ENCODE data around the gene KCNQ2.

Gene KCNQ2

DNA sequence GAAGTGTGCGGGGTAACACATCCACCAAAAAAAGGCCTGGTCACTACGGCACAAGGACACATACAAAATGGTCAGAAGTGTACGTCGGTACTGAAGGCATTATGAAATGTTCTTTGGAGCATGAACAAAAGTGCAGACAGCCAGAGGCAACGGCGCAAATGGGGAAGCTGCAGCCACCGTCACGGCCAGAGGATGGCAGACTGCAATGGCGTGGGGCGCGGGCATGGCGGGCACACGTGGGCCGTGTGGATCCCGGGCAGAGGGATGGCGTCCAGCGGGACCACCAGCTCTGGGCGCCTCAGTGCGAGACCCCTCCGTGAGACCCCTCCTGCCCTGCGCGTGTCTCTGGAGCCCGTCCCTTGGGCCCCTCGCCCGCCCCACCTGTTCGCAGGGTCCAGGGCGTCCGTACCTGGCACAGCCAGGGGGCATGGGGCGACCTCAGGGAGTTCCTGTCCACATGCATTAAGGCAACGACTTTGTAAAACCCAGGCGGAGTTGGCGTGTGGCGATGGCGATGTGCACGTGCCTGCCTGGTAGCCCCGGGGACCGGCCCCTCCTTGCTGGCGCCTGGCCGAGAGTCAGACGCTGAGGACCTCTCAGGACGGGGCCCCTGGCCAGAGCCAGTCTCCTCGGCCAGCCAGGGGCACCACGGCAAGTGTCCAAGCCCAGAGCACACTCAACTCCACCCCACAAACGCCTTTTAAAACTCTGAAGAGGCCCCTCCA lies 71.8 kb downstream of the KCNQ2 start:
- no peak for DNase-seq

DNA sequence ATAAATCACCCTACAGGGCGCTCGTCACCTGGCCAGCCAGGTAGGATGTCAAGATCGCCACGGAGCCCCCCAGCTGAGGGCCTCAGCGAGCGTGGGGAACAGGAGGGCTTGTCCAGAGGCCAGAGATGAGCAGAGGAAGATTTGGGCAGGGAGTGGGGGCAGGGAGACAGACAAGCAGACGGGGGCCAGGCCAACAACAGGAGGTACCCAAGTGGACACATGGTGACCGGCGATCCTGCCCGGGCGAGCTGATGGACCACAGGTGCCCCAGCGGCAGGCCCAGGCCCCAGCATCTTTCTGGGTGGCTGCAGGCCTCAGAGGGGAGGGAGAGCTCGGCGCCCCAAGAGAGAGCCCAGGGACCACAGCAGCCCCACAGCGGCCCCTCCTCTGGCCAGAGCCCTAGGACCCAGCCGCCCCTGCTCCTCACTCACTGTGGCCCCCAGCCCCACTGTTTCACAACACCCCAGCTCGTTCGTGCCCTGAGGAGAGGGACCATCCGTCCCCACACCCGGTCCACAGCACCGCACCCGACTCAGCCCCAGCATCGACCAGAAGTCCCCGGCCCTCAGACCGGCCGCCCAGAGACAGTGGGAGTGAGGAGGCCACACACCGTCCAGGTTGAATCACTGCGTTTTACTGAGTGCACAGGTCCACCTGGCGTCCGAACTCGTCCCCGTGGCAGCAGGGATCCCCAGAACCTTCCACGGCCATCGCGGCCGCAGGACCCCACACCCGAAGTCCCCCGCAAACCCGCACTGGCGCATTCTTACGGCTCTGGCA lies 72.7 kb downstream of the KCNQ2 start:
- DNase-seq = no peak

DNA sequence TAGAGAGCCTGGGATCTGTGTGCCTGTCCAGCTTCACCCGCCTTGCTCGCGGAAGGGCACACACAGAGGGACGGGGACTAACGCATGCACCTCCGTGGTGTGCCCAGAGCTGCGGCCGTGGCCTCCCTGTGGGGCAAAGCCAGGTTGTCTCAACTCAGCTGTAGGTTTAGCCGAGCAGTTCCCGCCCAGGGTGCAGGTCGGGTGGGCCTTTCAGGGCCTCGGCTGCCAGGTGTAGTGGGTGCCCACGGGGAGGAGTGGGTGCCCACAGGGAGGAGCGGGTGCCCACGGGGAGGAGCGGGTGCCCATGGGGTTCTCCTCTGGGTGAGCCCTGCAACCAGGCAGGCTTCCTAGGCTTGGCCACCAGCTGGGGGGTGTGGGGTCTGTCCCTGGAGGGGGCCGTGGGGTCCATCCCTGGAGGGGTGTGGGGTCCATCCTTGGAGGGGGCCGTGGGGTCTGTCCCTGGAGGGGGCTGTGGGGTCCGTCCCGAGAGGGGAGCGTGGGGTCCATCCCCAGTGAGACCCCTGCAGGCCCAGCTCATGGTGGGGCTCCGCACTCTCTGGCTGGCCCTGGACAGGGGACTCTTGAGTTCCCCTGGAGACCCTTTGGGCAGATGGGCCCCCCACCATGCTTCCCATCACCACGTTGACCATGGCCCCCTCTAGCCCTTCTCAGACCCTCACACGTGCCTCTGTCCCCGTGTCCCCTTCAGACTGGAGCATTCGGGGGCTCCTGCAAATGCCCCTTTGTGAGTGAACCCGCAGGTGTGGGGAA lies 73.5 kb downstream of the KCNQ2 start:
- DNase-seq = no peak

DNA sequence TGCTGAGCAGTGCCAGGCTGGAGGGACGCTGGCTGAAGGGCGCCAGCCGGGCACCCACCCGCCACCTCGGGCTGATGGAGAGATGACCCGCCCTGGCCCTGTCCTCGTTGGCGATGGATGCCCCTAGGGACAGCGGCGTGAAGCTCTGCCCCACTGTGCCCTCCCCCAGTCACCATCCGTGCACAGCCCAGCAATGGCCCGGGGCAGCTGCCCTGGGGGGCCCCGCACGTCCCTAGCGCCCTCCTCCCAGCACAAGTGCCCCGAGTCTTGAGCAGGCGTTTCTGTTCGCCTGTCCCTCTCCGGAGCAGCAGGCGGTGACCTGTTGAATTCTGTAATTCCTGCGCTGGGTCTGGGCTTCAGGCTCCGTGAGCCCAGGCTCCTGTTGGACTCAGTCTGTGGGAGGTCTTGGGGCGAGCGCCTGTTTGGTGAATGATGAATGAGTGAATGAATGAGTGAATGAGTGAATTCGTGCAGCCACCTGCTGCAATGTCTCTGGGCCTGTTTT lies 74.5 kb downstream of the KCNQ2 start:
- no peak for DNase-seq

DNA sequence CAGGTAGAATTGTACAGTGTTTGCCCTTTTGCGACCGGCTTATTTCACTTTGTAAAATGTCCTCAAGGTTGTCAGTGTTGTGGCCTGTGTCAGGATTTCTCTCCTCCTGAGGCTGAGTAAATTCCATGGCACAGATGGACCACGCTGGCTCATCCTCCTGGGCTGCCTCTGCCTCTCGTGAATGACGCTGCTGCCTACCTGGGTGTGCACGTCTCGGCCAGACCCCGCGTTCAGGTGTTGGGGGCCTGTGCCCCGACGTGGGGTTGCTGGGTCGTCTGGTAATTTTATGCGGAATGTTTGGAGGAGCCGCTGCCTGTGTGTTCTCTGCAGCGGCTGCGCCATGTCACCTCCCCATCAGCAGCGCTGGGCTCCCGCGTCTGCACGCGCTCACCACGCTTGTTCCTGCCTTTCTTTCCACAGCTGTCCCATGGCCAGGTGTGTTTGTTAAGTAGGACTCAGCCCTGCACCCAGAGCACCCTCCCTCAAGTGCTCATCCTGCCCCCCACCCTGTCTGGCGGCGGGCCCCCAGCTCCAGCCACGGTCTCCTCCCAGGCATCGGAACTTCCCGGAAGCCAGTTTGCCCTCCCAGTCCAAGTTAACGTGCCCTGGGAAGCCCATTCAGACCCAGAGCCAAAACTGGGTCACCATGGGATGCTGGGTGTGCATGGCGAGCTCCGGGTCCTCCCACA lies 75.2 kb downstream of the KCNQ2 start:
- DNase-seq = no peak

DNA sequence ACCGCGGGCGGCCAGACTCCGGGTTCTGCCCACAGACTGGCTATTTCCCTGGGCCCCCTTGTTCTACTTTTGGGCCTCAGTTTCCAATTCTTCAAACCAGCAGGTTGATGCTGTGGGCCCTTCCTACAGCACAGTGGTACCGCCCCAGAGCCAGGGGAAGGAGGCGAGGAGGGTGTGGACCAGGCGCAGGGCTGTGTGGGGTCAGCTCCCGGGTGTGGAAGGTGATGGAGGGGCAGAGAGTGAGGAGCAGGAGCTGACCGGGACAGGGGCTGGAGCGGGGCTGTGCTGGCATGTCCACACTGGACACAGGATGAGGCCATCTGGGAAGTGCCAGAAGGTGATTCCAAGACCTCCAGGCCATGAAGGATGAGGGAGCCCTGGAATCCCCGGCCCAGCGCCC lies 76.2 kb downstream of the KCNQ2 start:
- no peak for DNase-seq

DNA sequence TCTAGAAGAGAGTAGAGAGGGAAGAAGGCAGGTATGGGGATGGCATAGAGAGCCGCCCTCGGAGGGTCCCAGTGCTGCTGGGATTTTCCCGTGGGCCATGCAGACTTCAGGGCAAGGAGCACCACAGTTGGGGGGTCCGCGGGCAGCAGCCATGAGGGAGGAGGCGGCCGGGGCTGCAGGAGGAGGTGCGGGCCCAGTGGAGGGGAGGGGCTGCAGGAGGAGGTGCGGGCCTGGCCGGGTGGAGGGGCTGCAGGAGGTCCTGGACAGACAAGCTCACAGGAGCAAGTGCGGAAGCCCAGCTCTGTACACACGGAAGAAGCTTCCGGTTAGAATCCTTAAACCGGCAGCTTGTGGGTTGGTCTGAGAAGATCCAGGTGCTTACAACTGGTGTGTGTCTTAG lies 76.7 kb downstream of the KCNQ2 start:
- DNase-seq = no peak

DNA sequence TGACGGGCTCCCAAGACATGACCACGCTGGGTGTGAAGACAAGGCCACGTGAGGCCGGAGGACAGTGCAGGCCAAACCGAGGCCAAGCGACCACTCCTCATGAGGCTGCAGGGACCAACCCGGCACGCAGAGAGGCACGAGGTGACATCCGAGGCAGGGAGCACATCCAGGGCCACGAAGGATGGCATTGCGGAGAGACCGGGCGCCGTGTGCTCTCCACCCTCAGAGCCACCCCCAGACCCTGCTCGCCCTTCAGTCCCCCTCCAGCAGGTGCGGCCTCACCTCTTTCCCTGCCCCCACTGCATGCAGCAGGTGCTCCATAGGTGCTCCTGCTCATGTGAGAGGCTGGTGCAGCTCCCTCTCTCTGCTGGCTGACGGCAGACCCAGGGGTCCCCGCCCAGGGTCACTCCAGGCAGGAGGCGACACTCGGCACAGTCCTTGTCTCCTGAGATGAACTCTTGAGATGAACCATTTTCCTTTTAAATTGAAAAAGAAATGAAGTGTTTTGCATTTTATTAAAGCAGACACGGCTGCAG lies 77.5 kb downstream of the KCNQ2 start:
- no peak for DNase-seq

DNA sequence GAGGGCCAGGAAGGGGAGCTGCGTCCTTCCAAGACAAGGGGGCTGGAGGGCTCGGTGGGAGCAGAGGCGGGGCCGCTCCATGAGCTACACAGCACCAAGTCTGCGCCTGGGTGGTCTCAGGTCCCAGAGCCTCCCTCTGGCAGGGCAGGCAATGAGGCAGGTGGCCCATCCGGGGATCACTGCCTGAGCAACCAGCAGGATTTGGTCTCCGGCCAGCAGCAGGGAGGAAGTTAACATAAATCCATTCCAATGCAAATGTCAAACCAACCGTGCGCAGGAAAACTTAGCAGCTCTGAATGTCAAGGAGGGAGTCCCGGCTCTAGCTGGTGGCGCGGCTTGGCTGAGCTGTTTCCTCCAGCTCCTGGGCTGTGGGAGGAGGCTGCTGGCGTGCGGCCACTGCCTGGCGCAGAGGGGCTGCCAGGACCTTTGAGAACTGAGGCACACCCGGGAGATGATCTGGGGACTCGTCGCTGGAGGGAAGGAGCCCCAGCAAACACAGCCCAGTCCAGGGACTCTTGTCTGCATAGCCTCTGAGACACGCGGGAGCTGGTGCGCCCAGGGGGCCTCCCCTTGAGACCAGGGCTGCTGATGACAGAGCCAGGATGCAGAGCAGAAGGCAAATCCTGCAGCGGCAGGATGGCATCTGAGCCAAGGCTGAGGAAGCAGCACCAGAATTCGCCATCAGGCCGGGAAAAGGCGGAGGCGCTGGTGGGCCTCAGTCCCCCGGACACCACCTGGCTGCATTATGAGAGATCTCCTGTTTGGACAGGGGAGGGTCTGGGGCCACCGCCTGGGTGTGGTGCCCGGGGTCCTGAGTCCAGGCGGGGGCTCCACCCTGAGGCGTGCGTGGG lies 78.2 kb downstream of the KCNQ2 start:
- DNase-seq = no peak

DNA sequence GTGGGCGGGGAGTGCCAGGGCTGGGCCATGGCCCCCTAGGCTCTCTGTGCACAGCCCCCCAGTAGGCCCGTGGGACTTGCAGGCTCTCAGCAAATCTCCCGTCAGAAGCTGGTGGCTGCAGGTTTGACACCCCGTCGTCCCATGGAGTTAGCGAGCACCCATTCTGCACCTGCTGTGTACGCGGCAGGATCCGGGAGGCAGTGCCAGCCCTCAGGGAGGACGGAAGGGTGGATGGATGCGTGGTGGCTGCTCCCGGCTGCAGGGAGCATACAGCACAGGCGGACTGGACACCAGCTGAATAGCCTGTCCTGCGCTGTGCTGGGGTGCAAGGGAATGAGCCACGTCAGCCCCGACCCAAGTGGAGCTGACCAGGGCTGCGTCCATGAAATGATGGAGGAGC lies 78.9 kb downstream of the KCNQ2 start:
- no peak for DNase-seq

DNA sequence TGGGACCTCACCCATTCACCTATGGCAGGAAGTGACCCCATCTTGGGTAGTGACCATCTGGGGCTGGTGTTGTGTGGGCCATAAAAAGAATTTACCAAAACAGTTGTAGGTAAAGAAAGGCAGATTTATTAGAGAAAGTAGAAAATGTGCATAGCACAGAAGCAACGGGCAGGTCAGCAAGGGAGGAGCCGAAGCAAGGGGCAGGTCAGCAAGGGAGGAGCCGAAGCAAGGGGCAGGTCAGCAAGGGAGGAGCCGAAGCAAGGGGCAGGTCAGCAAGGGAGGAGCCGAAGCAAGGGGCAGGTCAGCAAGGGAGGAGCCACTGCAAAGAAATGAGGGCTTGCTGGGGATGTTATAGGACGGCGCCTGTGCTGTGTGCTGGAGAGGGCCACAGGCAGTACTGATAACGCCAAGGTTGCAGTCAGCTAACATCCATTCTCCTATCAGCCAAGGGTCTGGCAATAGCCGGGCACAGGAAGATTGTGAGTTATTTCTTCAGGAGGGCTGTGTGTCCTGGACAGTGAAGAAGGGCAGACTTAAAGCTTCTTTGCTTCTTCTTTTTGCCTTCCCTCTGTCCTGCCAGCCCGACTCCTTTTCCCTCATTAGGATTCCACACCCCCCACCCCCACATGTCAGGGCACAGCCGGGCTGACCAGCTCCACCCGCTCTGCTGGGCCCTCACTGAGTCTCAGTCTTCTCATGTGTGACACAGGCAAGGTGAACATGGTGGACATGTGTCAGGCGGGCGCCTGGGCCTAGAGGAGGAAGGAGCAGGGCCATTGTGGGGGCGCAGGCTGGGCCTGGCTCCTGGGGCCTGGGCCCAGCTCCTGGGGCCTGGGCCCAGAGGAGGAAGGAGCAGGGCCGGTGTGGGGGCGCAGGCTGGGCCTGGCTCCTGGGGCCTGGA lies 79.7 kb downstream of the KCNQ2 start:
- DNase-seq = no peak

DNA sequence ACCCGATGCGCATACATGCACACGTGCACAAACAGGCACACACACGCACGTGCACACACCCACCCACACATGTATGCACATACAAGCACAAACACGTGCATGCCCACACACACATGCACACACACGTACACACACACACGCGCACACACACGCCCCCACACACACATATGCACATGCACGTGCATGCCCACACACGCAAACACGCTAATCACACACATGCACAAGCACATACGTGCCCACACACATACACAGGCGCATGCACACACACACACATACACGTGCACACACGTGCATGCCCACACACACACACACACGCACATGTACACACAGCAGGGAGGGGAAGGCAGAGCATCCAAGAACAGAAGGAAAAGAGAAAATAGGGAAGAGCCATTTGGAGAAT lies 84.5 kb downstream of the KCNQ2 start:
- no peak for DNase-seq

DNA sequence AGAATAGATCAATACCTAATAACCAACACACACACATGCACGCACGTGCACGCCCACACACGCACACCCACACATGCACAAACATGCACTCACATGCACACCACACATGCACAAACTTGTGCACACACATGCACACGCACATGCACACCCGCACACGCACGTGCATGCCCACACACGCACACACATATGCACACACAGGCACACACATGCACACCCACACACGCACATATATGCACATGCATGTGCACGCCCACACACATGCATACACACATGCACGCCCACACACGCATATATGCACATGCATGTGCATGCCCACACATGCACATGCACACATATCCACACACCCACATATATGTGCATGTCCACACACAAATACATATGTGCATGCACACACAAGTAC lies 85.1 kb downstream of the KCNQ2 start:
- no peak for DNase-seq

DNA sequence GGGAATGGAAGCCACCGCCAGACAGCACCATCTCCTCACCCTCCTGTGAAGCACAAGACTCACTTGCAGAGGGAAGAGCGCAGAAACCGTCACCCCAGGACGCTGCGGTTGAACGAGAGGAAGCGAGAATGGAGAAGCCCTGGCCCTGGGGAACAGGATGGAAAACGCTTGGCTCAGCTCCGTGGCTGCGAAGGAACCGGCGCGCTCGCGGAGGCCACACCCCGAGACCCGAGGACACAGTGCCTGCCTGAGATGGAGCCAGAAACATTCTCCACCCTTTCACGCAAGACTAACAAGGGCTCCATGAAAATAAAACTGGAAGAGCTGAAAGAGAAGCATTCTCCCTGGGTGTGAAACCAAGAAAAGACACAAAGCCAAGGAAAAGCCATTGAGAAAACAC lies 86.0 kb downstream of the KCNQ2 start:
- DNase-seq = no peak

DNA sequence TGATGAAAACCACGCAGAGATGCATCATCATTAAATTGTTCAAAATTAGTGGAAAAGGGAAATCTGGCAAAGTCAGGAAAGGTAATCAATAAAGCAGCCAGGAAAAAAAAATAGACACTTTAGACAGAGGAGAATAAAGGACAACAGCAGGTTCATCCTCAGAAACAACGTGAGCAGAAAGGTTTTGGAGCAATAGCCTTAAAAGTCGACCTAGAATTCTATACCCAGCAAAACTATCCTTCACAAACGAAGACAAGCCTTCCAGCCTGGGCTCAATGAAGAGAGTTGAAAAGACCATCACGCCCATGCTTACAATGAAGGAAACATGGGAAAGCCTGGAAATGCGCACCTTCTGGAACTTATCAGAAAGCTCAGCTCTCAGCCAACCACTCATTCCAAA lies 86.6 kb downstream of the KCNQ2 start:
- DNase-seq = no peak

DNA sequence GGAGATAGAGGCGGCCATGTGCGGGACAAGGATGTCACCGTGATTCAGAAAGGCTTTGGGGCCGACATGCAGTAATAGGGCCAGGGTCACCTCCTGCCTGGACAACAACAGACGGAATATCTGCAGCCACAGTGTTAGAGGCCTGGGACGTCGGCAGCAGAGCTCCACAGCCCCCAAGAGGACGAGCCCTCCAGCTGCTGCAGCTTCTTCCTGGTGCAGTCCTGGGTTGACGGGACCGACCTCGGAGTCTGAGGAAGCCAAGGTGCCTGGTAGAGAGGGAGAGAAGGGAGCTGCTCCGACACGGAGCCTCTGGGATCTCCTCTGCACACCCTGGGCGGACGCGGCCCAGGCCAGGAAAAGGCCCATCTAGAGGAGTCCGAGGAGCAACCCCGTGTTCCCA lies 88.1 kb downstream of the KCNQ2 start:
- no peak for DNase-seq

DNA sequence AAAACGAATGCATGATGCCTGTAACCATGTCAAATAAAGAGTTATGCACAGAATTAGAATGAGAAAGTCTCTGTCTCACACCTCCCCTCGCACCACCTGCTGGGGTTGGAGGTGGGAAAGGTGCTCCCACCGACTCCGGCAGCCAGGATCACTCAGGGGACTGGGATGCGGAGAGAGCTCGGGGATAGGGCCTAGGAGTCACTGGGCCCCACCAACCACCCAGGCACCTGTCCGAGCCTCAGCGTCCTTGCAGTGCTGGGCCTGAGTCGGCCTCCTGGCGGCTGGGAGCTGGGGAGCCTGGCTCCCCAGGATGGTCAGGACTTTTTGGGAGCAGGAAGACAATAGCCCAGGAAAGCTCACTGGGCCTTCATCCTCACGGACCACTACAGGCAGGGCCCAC lies 88.9 kb downstream of the KCNQ2 start:
- no peak for DNase-seq

DNA sequence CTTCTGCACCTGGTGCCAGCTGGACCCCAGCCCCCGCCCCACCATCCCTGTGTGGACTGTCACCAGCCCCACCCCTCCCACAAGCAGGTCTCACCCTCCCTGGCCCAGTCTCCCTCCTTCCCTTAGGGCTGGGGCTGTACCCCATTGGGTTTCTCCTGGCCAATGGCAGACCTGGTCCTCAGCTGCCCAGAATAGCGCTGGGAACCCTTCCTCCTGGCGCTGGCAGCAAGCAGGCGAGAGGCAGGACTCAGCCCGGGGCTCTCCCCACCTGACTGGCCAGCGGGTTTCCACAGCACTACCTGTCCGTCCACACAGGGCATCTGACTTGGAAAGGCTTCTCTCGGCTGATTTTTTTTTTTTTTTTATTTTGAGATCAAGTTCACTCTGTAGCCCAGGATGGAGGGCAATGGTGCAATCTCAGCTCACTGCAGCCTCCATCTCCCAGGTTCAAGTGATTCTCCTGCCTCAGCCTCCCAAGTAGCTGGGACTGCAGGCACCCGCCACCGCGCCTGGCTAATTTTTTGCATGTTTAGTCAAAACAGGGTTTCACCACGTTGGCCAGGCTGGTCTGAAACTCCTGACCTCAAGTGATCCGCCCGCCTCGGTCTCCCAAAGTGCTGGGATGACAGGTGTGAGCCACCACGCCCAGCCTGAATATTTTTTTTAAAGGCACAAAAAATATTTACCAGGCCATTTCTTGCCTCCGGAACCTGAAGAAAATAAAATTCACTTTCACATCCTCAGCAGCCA lies 89.7 kb downstream of the KCNQ2 start:
- DNase-seq = no peak

DNA sequence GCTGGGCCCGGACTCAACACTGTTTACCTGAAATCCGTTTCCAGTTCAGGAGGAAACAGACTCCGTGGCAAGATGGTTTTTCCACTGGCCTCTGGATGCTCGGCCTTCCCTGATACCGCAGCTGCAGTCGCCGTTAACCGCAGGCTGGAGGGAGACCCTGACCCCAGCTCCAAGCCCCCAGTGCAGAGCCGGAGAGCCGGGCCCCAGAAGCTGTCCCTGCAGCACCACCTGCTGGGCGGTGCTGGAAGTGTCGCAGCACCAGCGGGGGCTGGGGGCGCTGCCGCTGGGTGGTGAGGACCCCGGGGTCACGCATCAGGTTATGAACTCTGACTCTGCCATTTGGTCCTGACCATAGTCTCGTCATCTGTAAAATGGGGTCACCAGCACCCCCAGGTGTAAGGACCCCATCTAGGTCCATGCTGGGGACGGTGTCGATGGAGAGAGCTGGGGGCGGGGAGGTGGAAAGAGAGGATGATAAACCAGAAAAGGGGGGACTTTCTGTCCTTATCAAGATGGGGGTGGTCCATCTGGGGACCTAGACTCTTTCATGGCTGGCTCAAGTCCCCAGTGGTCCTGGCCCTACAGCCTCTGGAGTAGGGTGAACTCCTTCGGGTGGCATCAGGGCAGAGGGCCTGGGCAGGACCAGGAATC lies 90.5 kb downstream of the KCNQ2 start:
- no peak for DNase-seq

Data from GF-D8 (cell line).